Activated CD4-positive, CD25-positive, alpha-beta regulatory T cell treated with anti-CD3 and anti-CD28 coated beads, Interleukin-2, amount 50 U/mL, for 16 hours (primary cell): Measurements from ENCODE around the gene NRXN3.

Experiments used
- DNase-seq: peaks from one replicate; pipeline ENCODE4 v3.0.0-alpha.2; 2020; ENCODE audit warnings: low read depth, low spot score

NRXN3 gene

DNA sequence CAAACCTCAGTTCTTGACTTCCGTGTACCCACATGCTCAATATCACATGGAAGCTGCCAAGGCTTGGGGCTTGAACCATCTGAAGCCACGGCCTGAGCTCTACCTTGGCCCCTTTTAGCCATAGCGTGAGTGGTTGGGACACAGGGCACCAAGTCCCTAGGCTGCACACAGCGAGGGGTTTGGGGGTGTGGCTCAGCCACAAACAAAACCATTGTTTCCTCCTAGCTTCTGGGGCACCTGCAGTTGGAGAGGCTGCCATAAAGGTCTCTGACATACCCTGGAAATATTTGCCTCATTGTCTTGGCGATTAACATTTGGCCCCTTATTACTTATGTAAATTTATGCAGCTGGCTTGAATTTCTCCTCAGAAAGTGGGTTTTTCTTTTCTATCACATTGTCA, 628.6 kb downstream of the NRXN3 start:
- no peak for DNase-seq

DNA sequence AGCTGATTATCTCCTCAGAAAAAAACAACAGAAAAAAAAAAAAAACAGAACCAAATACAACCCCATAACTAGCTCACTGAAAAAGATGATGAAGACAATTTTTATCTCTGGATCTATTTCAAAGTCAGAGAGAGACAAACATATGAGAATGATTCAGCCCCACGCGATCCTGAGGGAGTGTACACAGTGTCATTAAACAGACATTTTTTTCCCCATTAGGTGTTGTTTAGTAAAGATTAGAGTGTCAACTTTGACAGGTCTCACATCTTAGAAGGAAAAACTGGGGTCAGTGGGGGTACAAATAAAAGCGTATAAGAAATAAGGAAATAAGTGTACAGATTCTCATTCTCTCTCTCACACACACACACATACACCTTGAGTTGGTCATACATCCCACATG, 635.4 kb downstream of the NRXN3 start:
- no peak for DNase-seq

DNA sequence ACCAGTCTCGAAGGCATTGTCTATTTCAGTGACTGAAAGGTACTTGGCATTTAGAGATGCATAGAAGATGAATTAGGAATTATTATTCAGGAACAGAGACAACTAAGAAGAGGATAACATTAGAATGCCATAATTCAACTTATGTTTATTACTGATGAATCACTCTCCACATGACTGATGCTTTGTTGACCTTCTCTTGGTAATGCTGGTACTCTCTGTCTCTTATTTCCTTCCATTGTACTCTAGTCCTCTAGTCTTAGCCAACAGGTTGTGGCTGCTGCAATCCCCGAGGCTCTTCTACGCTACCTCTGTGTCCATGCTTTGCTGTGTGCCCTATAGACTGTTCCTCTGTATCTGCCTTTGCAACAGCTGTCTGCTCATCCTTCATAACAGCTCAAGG, 652.9 kb downstream of the NRXN3 start:
- no peak for DNase-seq

DNA sequence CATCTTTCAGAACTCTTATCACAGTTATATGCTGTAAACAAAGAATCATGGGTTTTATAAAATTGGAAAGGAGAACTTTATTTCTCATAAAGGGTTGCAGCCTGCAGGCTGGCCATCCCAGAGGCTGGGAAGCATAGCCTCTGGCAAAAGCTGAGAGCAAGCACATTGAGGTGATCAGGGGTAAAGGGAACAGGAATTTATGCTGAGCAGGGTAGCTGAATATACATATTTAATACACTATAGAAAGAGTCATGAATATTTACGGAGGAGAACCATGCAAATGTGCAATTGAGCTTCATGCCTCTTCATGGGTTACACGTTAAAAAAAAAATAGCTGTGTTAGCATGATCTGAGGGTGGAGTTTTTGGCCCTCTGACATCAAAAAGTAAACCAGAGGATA, 653.3 kb downstream of the NRXN3 start:
- no peak for DNase-seq

DNA sequence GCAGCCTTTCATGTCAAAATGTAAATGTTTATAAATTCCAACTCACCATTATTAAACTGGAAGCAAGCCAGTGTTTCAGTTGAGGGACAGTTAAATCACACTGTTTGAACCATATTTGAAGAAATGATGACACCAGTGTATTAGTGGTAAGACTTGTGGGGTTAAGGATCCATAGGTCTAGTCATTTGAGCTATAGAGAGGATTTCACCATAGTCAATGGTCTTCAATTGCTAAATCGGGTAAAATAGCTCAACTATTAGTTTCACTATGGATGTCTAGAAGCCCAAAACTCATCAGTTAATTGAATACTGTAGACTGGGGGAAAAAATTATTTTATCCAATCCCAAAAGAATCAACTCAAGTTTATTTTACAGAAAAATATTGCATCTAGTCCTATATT, 659.1 kb downstream of the NRXN3 start:
- DNase-seq: no peak

DNA sequence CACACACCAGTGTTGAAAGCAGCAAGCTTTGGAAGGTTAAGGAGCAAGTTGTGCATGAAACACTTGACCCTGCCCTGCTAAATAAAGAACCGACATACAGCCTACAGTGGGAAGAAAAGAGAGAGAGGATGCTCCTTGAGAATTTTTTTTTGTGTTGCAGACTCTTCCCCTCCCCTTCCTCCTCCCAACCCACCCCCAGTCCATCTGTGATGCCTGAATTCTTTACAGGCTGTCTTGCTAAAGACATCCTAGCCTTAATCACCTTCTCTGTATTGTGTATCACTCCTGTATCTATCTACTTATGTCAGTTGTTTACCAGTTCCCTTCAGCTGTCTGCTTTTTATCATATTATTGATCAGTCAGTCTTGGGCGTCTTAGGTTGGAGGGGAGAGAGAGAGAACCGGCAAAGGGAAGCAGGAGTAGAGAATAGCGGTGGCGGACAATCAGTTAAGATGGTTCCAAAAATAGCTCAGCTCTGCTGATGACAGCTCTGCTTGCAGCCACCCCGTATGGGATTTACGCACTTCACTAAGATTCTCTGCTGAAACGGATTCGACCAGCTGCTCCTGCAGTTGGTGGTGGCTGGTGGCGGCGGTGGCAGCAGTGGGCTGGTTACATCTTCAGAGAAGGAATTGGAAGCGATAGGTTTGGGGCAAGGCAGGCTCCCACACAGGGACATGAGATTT, 664.7 kb downstream of the NRXN3 start:
- no peak for DNase-seq

DNA sequence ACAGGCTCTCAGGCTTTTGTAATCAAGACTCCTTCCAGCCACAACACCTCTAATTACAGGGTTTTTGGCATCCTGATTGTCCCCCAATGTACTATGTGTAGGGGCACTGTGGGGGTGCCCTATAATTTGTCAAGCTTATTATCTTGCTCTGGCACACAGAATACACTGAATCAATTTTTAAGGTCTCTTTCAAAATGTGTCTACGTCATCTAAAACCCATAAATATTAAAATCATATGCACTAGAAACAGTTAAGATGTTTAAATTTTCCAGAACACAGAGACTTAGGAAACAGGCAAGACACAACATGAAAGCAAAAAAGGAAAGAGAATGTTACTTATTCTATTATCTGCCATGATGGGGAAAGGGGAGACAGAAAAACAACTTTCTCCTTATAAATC, 665.7 kb downstream of the NRXN3 start:
- DNase-seq: no peak

DNA sequence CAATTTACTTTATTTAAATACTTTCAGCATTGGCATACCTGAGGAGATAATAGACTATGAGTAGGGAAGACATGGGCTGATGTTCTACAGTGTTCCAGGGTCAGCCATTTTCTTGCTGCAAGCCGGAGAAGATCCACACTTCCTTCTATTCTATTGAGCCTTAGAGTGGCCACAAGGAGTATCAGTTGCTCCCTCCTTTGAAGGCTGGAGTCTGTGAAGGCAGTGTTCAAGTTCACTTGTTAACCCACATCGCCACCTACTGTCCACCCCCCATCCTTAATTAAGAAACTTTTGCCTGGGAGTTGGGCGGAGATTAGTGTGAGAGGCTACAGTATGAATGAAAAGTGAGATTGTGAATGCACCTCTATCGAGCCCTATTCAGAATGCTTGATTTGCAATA, 666.6 kb downstream of the NRXN3 start:
- DNase-seq: no peak

DNA sequence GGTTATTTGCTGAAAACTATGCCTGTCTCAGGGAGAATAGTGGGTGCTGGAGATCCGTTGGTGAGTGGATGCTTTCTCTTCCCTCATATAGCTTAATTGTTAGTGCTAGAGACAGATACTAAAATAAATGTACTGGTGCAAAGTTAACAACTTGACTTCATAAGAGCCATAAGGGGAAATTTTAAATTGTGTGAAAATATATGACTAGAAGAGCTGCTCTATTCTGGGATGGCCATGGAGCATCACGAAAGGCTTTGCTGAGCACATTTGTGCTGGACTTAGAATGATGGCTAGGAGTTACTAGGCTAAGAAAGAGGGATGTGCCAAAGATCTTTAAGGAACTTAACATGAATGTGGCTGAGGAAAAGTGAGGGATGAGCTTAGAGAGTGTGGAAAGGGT, 668.8 kb downstream of the NRXN3 start:
- no peak for DNase-seq

DNA sequence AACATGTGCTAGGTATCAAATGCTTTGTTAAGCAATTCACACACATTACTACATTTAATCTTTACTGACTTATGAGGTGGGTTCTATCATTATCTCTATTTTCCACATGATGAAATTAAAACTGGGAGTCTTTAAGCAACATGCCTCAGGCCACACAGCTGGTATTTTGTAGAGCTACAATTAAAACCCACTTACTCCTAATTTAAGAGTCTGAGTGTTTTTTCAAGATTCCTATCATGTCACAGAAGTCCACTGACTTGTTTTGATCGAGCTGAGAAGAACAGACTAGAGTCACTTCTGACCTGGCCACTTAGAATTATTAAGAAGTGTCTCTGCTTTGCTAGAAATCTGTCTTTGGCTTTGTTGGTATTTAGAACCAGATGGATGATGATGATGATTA, 670.7 kb downstream of the NRXN3 start:
- no peak for DNase-seq

DNA sequence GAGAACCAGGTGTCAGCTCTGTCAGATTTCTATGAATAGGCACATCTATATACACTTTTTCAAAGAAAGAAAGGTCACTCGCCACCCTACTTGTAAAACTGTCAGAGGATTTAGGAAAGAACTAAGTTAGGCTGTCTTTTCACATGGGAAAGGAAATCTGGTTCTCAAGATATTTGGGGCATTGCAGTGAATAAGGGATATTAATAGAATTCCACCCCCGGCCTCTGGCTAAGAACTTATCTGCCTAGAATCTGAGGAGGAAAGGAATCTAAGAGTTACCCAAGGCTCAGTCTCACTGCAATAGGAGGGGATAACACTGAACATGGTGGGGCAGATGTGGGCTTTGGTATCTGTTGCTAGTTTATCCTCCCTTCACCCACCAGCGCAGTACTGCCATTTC, 677.6 kb downstream of the NRXN3 start:
- DNase-seq: no peak

DNA sequence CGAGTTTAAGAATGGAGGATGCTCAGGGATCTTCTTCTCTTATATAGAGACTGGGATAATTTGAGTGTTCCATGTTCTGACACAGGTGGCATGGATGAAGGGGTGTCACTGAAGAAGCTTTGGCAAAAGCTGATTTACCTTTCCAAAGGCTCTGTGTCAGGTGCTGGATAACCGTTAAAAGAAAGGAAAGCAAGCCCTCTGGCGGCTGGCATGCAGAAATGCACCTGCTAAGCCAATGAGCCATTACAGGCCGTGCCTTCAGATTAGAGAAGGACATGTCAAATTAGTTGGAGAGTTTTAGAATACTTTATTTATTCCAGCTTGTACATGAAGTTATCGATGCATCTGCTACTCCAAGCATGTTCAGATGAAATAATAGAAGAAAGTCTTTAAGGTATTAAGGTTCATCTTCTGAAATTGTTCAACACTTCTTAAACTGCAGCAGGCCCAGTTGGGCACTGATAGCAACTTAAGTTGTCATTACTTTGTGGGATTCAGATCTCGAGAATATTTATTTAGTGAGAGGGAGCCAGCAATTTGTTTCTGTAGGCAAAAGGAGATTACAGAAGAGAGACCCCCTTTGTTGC, 678.2 kb downstream of the NRXN3 start:
- no peak for DNase-seq

DNA sequence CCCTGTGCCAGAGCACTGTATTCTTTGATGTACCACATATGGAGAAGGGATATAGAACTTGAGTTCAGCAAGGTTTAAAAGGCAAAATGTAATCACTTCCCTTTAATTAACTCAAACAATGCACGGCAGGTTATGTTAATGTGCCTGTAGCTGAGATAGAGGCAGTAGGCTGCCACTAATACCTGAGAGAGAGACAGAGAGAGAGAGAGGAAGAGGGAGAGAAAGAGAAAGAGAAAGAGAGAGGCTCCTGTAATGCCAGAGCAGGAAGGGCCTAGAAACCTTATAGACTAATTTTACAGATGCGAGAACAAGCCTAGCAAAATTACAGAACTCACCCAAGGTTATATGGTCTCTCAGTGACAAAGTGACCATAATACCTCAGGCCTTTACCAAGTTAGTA, 679.8 kb downstream of the NRXN3 start:
- DNase-seq: no peak

DNA sequence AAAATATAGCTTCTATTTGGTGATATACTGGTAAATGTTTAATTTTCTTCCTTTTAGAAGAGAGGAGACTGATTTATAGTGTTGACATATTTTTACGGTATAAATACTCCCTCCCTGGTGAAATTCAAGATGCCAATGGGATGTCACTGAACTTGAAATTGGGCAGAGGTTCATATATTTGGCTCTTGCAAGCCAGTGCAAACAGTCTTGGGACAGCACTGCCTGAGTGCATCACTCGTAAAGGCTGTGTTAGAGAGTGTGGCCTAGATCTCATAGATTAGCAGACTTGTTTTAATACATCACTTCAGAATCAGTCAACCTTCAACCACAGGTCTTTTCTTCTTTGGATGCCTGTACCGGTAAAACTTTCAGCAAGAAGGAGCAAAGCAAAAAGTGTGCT, 681.0 kb downstream of the NRXN3 start:
- DNase-seq: no peak

DNA sequence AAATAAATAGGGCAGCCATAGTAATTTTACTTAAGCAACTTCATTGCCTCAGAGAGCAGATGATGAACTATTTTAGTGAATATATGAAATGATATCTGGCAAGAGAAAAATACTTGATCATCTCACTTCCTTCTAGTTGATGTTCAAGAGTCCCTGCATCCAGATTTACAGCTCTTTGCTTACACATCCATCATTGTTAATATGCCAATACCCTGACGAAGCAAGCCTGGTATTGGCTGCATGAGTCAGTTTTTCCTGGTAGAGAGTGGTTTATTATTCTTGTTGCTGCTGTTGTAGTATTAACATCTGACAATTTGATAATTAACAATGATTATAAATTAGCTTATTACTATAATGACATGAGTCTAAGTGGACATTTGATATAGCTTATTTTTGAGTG, 681.9 kb downstream of the NRXN3 start:
- no peak for DNase-seq

DNA sequence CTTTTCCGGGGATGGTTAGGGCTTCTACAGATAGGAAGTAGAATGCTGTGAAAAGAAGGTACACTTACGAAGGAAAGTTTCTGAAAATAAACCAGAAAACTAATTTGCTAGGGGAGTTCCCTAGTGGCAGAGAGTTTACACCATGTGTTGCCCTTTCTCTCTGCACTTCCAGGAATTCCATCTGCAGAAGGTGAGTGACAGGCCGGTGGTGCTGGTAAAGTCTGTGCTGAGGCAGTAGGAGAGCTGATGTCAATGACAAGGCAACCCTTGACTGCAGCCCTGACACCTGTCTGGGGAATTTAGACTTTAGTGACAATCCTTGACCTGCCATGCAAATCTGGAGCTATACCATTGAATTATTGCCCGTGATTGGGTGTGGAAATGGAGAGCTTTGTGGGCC, 687.8 kb downstream of the NRXN3 start:
- DNase-seq: no peak

DNA sequence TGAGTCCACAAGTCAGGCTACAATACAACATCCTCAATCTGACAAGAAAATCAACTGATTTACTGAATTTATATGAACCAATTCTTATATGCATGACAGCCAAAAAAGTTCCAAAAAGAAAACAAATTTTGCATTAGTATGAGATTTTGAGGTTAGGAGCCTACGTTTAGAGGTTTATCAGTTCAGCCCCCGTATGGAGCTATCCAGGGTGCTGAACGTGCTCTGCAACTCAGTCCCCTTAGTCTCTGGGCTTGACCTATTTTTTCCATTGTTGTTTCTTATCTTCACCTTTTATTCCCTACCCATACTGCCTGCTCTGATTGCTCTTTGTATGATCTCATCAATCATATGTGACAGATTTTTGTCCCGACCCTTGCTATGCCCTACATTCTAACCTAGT, 693.0 kb downstream of the NRXN3 start:
- no peak for DNase-seq

DNA sequence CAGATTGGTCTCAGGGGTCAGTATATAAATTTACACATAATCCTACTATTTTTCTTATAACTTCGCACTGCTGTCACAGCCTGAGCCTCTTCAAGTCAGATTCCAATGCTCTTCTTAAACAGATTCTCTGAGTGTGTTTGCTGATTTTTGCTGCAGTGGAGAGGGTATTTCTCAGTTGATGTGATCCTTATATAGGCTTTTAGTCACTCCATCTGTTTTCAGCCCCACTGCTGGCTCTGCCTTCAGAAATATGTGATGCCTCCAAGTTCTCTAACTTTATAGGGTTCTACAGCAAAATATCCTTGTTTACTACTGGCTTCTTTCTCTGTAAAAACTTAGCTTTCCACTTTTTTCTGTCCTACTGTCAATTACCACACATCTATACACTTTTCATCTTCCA, 702.7 kb downstream of the NRXN3 start:
- no peak for DNase-seq

DNA sequence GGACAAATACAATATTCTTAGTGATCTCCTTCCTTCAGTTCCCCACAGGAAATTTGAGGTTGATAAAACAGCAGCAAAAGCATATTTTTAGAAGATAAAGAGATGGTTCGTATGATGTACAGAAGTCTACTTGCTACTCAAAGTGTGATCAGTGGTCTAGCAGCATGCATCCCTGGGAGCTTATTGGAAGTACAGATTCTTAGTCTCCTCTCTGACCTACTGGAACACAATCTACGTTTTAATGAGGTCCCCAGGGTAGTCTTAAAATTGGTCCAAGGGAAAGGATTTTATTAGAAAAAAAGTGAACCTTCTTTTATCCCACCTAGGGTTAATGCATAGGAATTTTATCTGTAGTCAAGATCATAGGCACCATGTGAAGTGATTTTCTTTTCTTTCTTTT, 703.4 kb downstream of the NRXN3 start:
- no peak for DNase-seq

DNA sequence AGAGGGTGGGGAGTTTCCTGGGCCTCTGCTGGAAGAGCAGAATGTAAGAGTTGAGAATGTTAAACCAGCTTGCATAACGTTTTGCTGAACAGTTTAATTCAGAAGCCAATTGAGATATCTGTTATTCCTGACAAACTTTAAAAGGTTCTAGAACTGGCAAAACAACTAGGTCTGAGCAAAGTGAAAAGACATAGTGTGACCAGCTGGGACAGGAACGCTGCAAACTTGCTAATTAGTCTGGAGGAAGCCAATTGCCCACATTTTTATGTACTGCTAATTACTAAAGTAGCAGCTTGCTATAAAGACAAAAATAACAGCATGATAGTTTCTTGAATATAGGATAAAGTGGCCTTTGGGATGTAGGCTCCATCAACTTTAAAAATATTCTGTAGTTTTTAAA, 704.9 kb downstream of the NRXN3 start:
- DNase-seq: no peak

DNA sequence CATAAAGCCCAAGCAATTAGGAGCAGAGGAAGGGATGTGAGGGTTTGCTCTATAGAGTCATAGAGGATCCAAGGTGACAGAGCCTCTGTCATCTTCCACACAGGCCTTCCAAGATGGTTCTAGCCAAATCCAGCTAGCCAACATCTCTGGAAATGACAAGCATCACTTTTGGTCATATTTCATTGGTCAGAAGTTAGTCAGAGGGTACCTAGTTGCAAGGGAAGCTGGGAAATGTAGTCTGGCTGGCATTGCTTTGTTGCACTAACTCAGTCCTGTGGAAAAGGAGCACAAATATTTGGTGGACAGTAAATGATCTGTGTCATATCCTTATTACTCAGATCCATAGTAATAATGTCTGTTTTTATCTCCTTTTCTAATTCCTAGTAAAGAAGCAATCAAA, 715.7 kb downstream of the NRXN3 start:
- DNase-seq: no peak

DNA sequence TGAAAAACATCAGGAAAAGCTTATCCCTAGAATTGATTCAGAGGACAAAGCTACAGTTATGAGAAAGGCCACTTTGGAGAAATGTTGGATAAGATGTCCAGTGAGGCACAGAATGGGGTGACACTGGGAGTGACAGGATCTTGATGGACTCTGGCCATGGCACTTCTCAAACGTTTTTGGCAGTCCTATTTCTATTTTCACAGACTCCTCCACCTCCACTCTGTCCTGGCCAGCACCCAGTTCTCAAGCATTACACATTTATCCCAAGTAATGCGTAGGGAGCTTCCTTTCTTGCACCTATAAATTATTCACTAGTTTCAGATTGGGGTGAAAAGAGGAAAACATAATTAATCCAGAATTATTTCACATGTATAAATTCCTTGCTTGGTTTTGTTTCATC, 727.3 kb downstream of the NRXN3 start:
- no peak for DNase-seq

DNA sequence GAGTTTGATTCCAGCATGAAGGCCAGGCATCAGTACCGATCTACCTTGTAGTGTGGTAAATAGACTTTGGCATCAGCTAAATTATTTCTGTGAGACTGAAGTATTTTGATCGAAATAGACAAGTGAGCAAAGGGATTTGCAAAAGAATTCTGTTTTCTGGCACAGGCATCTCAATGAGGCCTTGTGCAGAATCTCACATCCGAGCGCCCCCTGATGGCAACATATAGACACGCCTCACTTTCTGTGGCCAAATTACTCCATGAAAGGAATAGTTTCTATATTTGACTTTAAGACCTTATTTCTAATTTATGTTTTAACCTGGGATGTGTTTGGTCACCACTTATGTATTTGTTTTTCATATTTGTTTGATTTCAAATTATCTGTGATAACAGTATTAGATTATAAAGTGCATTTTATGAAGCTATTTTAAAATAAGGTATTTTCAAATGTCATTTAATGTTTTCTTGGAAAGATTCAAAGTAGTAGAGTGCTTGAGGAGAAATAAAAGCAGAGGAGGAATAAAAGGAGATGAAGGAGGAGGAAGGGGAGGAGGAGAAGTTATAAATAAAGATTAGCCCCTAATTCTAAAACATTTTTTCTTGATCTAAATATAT, 731.9 kb downstream of the NRXN3 start:
- DNase-seq: no peak

DNA sequence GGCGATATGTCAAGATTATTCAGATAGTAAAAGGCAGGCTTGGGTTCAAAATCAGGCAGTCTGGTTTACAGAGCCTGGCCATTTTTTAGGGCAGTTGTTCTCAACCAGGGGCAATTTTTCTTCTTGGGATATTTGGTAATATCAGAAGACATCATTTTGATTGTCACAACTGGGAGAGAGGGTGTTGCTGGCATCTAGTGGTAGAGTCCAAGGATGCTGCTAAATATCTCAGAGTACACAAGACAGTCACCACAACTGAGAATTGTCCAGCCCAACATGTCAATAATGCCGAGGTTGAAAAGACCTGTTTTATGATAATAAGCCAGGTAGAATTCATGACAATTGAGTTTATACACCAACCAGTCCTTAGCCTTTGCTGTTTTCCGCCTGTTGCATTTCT, 733.9 kb downstream of the NRXN3 start:
- no peak for DNase-seq
